GM21423 (cell line): ENCODE measurements around the gene NCOA1.
"Not testable (repeated sequence)": the region's sequence is repeated elsewhere in the genome, so short reads cannot be mapped to it uniquely, and the experiment has no call there.

ENCODE experiments used
- ATAC-seq: cut with Tn5 transposase; IDR thresholded peaks from one replicate; pipeline ENCODE4 v1.9.1; 2021; ENCODE audit warnings: mild to moderate bottlenecking, moderate library complexity; ENCODE audit not compliant: unreplicated experiment

The NCOA1 gene

DNA sequence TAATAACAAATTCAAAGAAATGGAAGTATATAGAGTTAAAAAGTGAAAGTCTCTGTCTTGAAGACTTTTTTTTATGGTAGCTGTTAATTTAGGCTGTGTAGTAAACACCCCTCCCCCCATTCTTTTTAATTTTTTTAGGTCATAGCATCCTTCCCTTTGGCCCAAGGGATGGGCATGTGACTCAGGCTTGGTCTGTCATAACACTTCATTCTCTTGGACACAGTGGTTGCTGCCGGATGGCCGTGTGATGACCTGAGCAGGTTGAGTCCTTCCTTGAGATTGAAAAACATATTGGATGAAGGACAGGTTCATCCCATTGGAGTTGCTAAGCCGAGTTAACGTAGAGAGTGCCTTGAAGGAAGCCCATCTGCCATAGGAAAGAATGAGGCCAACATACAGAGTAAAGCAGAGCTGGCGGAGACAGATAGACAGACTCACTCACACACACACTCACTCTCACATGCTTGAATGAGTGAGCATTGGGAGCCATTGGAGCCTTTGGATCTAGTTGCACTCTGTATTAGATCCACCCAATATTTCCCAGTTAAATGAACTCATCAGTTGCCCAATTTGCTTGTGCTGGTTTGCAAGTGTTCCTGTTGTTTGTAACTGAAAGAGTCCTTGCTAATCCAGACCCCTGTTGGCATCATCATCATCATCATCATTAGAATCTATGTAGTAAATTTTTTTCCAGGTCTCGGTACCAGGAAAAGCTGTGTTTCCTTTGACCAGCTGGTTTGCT, 14.7 kb downstream of the NCOA1 start:
- ATAC-seq, result no peak

DNA sequence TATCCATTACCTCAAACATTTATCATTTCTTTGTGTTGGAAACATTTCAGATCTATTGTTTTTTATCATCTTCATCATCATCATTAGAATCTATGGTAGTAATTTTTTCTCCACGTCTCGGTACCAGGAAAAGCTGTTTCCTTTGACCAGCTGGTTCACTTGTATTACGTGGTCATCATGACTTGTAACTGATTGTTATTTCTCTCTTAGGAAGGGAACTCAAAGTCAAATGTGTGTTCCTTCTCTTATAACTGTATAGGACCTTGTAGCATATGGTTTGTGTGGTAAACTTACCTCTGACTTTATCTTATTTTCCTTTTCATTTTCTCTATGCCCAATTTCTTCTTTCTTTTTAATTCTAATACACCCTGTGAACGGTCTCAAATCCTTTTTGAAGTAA, 16.5 kb downstream of the NCOA1 start:
- ATAC-seq, result no peak

DNA sequence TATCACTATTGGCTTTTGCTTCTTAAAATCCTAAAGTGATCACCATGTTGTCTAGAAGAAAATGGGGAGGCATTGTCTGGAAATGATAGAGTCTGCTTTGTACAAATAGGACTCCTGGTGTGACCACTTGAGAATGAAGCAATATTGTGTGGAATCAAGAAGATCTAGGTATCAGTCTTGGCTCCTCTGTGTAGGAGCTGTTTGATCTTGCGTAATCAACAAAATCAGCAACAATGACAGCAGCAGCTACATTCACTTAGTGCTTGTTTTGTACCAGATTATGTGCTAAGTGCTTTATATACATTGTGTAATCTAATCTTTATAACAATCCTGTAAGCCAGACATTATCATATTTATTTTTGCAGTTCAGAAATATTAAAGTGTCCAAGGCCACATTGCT, 17.8 kb downstream of the NCOA1 start:
- no peak for ATAC-seq

DNA sequence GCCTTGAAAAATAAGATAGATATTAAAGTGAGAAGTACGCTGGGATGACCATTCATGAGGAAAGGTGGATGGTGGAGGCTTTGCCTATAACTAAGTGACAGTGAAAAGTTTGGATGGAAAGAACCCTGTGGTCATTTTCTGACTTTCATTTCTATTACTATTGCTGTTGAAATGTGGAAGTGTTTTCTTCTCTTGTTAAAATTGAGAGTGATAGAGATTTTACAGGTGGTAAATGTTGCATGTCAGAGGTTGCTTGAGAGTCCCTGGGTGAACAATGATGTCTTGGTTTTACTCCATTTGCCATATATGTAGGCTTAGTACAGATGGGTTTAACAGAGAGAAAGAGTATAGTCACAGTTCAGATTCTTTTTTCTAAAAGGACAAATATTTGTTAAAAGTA, 18.4 kb downstream of the NCOA1 start:
- ATAC-seq, result peak; percentile 77

DNA sequence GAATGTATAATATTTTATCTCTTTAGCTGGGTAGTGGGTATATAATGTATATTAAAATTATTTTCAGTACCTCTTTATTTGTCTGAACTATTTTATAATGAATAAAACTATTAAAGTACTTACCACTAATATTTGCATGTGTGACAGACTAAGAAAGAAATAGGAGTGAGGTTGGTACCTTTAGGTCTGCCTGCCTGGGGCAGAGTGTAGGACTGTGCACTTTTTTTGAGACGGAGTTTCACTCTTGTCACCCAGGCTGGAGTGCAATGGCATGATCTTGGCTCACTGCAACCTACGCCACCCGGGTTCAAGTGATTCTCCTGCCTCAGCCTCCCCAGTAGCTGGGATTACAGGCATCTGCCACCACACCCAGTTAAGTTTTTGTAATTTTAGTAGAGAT, 18.8 kb downstream of the NCOA1 start:
- ATAC-seq, result peak; percentile 50

DNA sequence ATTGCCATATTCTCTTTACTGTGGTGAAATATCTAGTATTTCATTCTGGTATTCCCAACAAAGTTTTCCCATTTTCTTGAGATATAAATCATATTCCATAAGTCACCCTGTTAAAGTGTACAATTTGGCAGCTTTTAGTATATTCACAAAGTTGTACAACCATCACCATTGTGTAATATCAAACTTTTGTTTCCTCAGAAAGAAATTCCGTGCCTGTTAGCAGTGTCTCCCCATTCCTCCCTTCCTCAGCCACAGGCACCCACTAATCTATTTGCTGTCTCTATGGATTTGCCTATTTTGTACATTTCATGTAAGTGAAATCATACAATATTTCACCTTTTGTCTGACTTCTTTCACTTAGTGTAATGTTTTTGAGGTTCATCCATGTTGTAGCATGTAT, 19.7 kb downstream of the NCOA1 start:
- ATAC-seq, result no peak

DNA sequence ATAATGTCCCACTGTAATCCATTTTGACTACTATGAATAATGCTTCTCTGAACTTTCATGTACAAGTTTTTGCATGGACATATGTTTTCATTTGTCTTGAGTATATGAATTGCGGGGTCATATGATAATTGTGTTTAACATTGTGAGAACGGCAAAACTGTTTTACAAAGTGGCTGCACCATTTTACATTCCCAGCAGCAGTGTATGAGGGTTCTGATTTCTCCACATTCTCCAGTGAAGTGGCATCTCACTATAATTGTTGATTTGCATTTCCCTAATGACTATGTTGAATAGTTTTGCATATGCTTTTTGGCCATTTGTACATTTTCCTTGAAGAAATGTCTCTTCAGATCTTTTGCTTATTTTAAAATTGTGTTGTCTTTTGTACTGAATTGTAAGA, 20.1 kb downstream of the NCOA1 start:
- ATAC-seq, result no peak

DNA sequence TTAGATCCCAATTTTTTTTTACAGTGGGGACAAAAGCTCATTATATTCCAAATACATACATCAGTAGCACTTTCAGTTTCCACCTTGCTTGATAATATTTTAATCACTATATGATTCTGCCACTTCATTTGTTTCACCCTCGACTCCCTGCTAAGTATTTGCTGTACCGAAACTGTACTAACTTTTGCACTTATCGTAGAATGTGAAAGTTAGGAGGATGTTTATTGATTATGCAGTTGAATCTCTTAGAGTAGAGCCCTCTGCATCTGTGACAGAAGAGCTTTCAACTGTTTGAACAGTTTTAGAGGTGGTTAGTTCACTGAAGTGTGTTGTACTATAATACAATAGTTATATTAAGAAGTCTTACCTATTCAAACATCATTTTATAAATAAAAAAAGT, 20.8 kb downstream of the NCOA1 start:
- peak; percentile 31 for ATAC-seq

DNA sequence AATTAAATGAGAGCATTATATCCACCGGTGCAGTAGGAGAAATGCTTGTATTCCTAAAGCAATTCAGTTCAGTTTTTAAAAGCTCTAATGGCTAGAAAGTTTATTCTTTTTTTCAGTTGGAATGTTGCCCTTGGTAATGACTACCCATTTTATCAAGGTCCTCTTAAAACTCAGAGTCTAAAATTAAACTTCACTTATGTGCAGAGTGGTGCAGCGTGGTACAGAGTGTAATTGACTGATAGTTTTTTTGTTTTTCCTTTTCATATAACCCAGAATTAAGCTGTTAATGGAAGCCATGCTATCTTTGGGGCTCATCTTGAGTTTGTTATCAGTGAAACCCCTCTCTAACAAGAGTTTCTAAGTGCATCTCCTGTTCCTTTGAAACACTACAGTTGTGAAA, 21.4 kb downstream of the NCOA1 start:
- ATAC-seq, result no peak

DNA sequence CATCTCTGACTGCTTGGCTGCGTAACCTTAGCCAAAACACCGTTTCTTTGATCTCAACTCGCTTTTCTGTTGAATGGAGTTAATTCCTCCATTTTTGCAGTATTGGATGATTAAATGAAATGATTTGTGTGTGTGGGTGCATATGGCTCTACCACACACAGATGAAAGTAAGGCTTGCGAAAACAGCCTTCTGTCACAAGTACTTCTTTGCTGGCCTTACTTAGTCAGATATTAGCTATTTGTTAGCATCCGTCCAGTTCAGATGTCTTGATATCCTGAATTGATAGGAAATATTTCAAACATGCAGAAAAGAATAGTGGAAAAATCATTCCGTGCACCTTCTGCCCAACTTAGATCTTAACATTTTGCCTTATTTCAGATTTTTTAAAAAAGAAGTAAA, 21.8 kb downstream of the NCOA1 start:
- ATAC-seq, result no peak

DNA sequence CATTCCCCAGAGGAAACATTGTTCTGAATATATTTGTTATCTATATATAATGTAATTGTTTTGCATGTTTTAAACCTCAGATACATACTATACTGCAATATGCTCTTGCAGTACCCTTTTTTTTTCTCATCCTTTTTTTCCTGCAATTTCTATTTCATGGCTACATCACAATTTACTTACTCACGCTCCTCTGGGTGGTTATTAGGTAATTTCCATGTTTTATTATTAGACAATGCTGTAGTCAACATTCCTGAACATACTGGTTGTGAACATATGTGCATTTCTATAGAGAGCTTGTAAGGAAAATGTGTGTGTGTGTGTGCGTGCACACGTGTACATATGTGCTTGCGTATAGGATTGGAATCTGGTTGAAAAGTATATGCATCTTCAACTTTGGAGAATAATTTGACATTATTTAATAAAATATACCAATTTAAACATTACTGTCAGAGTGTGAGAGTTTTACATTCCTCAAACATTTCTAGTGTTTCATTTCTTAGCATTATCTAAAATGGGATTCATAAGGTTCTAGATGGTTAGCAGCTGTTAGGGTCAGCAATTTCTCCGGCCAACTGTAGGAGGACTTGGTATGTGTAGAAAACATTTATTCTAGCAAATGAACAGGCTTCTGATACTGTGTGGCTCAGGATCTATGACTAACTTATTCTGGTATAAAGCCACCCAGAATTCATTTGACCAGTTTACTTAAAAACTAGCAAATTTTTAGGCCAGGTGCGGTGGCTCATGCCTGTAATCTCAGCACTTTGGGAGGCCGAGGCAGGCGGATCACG, 22.4 kb downstream of the NCOA1 start:
- no peak for ATAC-seq

DNA sequence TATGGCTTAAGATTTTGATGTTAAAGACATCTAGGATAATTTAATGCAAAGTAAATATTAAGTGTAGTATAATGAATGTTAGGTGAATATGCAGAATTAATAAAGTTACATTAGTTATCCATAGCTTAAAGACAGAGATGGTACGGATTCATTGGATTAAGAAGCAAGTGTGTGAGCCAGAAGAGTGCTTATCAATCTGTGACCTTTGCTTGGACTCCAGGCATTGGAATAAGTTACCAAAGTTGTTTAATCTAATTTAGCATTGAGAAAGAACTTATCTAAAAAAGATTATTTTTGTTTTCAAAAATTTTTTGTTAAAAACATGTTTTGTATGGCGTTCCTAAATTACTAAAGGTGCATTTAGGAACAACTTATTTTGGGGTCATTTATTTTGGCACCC, 23.8 kb downstream of the NCOA1 start:
- ATAC-seq, result no peak

DNA sequence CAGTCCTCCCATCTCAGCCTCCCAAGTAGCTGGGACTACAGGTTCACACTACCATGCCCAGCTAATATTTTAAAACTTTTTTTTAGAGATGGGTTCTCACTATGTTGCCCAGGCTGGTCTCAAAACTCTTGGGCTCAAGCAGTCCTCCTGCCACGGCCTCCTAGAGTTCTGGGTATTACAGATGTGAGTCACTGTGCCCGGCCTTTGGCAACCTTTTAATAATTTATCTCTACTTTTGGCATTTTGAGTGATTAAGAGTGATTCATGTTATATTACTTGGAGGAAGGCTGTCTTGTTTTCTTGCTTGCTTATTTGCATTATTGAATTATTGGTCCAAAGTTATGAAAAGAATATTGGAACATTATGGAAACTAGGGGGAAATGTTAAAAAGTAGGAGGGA, 24.3 kb downstream of the NCOA1 start:
- ATAC-seq, result no peak

DNA sequence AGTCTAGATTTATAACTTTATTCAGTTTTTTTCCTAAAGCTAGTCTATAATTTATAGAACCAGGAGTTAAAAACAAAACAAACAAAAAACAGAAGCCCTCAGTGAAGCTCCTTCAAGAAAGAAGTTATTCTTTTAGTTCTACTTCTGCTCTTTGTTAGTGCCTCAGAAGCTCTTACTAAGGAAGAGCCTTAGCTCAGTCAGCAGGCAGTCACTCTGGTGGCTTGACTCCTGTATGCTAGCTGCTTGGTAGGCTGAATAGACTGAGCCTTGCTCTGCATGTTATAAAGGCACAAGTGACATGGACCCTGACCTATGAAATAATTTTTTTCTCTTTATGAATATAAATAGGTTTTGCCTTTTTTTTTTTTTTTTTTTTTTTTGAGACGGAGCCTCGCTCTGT, 24.8 kb downstream of the NCOA1 start:
- no peak for ATAC-seq

DNA sequence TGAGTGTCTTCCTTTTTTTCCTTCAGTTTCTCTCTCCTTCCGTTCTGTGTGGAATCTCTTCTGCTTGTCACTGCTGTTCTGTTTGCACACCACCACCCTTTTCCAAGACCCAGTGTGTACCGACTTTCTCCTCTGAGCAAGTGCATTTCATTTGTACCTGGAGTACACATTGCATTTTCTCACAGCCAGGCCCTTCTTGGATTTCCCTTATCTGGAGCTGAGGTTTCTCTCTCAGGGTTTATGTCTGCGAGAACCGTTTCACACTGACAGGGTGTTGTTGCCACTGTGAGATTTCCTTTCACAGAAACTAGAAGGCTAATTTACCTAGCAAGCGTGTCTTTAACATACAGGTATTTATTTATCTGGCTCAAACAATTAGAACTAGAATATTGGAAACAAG, 26.2 kb downstream of the NCOA1 start:
- ATAC-seq, result no peak

DNA sequence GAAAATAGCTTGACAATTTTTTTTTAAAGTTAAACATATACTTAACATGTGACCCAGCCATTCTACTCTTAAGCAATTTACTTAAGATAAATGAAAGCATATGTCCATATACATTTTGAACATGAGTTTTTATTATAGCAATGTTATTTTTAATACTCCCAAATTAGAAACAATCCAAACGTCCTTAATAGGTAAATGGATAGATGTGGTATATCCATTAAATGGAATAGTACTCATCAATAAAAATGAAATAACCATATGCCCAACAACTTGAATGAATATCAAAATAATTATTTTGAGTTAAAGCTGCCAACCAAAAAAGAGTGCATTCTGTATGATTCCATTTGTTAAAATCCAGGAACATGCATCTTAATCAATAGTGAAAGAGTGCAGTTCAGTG, 29.1 kb downstream of the NCOA1 start:
- ATAC-seq, result no peak

DNA sequence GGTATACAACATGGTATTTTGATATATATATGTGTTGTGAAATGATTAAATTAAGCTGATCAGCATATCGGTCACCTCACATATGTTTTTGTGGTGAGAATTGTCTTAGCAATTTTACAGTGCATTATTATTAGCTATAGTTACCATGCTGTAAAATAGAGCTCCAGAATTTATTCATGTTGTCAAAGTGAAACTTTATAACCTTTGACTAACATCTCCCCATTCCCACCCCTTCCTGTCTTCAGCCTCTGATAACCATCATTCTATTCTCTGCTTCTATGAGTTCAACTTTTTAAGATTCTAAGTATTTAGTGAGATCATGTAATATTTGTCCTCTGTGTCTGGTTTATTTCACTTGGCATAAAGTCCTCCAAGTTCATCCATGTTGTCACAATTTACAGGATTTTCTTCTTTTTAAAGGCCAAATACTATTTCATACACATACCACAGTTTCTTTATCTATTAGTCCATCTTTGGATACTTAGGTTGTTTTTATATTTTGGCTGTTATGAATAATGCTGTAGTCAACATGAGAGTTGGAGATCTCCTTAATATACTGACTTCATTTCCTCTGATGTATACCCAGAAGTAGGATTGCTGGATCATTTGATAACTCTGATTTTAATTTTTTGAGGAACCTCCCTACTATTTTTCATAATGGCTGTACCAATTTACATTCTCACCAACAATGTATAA, 30.3 kb downstream of the NCOA1 start:
- ATAC-seq, result no peak

DNA sequence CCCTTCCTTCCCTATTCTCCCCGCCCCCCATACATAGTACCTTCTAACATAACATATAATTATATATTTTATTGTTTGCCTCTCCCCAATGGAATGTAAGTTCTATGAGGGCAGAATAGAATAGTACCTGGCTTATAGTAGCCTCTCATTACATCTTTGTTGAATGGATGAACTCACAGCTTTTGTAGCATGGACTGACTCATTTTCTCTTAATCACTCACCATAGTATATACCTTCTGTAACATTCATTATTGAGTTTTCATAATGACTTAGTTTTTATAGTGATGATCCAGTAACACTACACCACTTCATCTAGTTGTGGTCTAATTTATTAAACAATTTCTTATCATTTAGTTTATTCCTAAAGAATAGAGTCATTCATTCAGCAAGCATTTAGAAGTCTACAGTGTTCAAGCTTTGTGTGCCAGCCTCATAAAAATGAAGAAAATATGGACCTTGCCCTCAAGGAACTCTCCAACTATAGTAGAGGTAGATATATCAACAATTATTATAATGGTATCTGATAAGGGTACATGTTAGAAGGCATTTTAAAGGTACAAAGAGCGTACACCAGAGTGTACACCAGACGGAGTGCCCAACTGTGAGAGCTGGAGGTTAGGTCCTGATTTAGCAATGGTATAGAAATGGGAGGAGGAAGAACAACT, 31.1 kb downstream of the NCOA1 start:
- no peak for ATAC-seq

DNA sequence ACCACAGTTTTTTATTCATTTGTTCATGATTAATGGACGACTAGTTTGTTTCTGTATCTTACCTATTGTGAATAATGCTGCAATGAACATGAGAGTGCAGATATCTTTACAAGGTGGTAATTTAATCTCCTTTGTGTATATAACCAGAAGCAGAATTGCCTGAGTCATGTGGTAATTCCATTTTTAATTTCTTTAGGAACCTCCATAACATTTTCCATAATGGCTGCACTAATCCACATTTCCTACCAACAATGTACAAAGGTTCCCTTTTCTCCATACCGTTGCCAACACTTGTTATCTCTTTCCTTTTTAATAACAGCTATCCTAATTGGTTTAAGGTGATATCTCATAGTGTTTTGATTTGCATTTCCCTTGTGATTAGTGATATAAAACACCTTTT, 36.5 kb downstream of the NCOA1 start:
- no peak for ATAC-seq

DNA sequence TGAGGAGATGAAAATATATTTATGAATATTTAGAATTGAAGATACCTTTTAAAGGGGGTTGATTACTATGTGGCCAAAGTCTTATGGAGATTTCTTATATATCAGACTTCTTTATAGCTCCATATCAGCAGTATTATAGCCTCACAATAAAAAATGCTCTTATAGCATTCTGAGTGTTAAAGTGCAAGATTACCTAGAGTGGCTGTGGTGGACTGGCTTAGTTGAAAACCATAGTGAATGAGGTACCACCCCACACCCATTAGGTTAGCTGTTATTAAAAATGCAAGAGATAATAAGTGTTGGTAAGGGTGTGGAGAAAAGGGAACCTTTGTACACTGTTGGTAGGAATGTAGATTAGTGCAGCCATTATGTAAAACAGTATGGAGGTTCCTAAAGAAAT, 39.7 kb downstream of the NCOA1 start:
- no peak for ATAC-seq

DNA sequence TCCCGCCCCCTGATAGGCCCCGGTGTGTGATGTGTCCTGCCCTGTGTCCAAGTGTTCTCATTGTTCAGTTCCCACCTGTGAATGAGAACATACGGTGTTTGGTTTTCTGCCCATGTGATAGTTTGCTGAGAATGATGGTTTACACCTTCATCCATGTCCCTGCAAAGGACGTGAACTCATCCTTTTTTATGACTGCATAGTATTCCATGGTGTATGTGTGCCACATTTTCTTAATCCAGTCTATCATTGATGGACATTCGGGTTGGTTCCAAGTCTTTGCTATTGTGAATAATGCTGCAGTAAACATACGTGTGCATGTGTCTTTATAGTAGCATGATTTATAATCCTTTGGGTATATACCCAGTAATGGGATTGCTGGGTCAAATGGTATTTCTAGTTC, 40.6 kb downstream of the NCOA1 start:
- not testable (repeated sequence) for ATAC-seq
